Measurements from ENCODE around the gene PELI2.

Gene PELI2

GRCh38 chr14:56268673-56269072 is 150.5 kb downstream of the PELI2 start:
- DNase-seq = no peak

GRCh38 chr14:56270921-56271320 is 152.7 kb downstream of the PELI2 start:
- DNase-seq = no peak

GRCh38 chr14:56271970-56272369 is 153.8 kb downstream of the PELI2 start:
- DNase-seq = no peak

- no peak for DNase-seq
These were observed 154.9 kb downstream of the PELI2 start for GRCh38 chr14:56273155-56273554.

GRCh38 chr14:56273951-56274350 is 155.7 kb downstream of the PELI2 start:
- DNase-seq = no peak

GRCh38 chr14:56274556-56274955 is 156.3 kb downstream of the PELI2 start:
- DNase-seq = no peak

- DNase-seq = no peak
These were observed 157.9 kb downstream of the PELI2 start for GRCh38 chr14:56276108-56276507.

- no peak for DNase-seq
These were observed 160.2 kb downstream of the PELI2 start for GRCh38 chr14:56278383-56278782.

- no peak for DNase-seq
These were observed 162.6 kb downstream of the PELI2 start for GRCh38 chr14:56280843-56281242.

GRCh38 chr14:56282179-56282578 is 164.0 kb downstream of the PELI2 start:
- no peak for DNase-seq

GRCh38 chr14:56284641-56285040 is 166.4 kb downstream of the PELI2 start:
- DNase-seq = no peak

- DNase-seq = no peak
These were observed 170.9 kb downstream of the PELI2 start for GRCh38 chr14:56289155-56289554.

- DNase-seq = no peak
These were observed 172.0 kb downstream of the PELI2 start for GRCh38 chr14:56290195-56290594.

- DNase-seq = no peak
These were observed 174.8 kb downstream of the PELI2 start for GRCh38 chr14:56292970-56293369.

GRCh38 chr14:56293506-56293905 is 175.3 kb downstream of the PELI2 start:
- DNase-seq = no peak

GRCh38 chr14:56294128-56294527 is 175.9 kb downstream of the PELI2 start:
- no peak for DNase-seq

GRCh38 chr14:56295743-56296142 is 177.5 kb downstream of the PELI2 start:
- DNase-seq = no peak

GRCh38 chr14:56297449-56297848 is 179.2 kb downstream of the PELI2 start:
- DNase-seq = no peak

GRCh38 chr14:56299306-56299984 is 181.2 kb downstream of the PELI2 start:
- no peak for DNase-seq

GRCh38 chr14:56300495-56300894 is 182.3 kb downstream of the PELI2 start:
- DNase-seq = no peak

- DNase-seq = no peak
These were observed 186.2 kb downstream of the PELI2 start for GRCh38 chr14:56304456-56304855.

- no peak for DNase-seq
These were observed 191.0 kb downstream of the PELI2 start for GRCh38 chr14:56309198-56309597.

GRCh38 chr14:56310643-56311042 is 192.4 kb downstream of the PELI2 start:
- no peak for DNase-seq

- DNase-seq = no peak
These were observed 195.6 kb downstream of the PELI2 start for GRCh38 chr14:56313789-56314188.

- no peak for DNase-seq
These were observed 200.3 kb downstream of the PELI2 start for GRCh38 chr14:56318393-56319115.
